ENCODE measurements around the gene GRM8.

GRM8 gene

DNA sequence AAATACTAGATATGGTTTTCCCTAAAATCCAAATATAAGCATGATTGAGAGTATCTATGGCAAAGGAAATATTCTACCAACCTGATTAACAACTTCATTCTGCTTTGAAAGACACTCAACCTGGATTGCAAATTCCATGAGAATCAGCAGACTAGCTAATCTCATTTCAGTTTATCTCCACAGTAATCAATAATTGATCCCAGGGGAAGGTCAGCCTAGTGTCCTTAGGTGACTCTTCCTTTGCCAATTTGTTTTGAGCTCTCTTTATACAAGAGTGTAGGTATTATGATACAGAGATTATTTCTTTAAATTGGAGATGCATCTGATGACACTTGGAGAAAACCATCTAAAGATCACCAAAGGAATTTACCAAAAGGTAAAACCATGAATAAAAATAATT, 100.3 kb downstream of the GRM8 start:
- TF ChIP-seq CTCF (IDR thresholded peaks at IDR 0.05; ENCODE audit: low read depth, low read length), result no peak
- no peak overlapping the region for H3K4me3 ChIP-seq (ENCODE audit: low read depth, low read length)

DNA sequence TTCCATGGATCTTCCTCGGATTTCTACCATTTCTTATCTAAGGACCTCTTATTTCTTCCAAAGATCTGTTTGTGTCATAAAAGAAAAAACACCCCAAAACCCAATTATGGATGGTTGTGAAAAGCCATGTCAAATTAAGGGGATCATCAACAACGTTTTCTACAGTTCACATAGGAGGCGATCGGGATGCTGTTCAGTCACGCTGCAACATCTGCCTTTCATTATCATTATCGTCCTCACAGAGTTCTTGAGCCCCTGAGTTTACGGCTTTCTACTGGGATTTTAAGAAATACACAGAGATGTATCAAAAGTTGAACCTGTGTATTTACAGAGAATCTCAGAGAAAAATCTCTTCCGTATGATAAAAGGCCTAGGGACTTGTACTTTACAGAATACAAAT, 101.4 kb downstream of the GRM8 start:
- TF ChIP-seq CTCF (IDR thresholded peaks at IDR 0.05; ENCODE audit: low read depth, low read length), result no peak

DNA sequence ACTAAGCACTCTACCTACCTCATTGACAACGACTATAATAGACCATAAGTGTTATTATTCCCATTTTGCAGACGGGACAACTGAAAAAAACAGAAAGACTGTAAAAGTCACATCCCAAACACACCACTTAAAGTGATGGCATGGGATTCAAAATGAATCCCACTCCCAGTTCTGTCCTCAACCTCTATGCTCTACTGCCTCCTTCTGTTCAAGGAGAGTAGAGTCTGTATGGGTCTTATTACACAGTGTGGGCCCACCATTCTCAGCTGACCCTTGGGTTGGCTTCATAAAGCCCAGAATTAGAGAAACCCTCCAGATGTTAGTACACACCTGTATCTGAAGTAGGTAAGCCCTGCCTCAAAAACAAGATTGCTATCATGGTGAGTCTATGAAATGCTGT, 102.2 kb downstream of the GRM8 start:
- H3K4me3 ChIP-seq (ENCODE audit: low read depth, low read length), result no peak overlapping the region
- no peak for TF ChIP-seq CTCF (IDR thresholded peaks at IDR 0.05; ENCODE audit: low read depth, low read length)

More for the DNA sequence above, 101.4 kb downstream of the GRM8 start:
- no peak overlapping the region for H3K4me3 ChIP-seq (ENCODE audit: low read depth, low read length)

- H3K4me3 ChIP-seq (ENCODE audit: low read depth, low read length), result no peak overlapping the region
- no peak for TF ChIP-seq CTCF (IDR thresholded peaks at IDR 0.05; ENCODE audit: low read depth, low read length)
These were observed 105.8 kb downstream of the GRM8 start for GRCh38 chr7:127146746-127147536.

DNA sequence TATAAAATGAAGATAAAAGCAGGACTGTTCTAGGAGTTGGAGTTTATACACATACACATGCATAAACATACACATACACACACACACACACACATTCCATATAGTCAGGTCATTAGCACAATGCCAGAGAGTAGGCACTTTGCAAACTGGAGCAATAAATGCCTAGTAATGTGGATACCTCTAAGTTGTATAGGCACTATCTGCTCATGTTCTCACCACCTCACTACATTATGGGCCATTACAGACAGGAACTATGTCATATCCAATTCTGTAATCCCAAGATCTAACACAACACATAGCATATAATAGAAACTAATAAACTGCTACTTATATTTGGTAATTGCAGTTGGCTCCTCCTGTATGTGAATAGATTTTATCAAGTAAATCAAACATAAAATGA, 115.6 kb downstream of the GRM8 start:
- no peak overlapping the region for H3K4me3 ChIP-seq (ENCODE audit: low read depth, low read length)
- no peak for TF ChIP-seq CTCF (IDR thresholded peaks at IDR 0.05; ENCODE audit: low read depth, low read length)

DNA sequence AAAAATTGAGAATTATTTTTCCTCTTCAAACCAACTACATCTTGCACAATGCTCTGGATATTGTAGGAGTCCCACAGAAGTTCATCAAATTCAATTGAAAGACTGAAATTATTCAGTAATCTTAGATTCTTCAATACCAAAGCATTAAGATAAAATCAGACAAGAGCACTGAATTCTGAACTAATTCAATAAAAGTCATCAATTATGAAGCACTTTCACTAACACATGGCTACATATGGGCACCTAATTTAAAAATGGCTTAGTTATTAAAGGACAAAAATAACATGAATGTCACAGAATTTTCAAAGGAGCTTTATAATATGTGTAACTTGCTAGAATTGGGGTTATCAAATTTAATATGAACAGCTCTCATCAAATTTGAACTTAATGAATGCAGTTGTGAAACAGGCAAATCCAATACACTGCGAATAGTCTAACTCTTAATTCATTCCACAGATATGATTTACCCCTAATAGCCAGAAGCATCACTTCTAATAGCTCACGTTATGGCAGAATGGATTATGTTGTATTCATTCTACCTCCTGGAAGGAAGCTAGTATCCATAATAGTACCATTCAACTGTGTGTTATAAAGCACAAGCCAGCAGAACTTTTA, 116.8 kb downstream of the GRM8 start:
- H3K4me3 ChIP-seq (ENCODE audit: low read depth, low read length), result no peak overlapping the region
- no peak for TF ChIP-seq CTCF (IDR thresholded peaks at IDR 0.05; ENCODE audit: low read depth, low read length)

DNA sequence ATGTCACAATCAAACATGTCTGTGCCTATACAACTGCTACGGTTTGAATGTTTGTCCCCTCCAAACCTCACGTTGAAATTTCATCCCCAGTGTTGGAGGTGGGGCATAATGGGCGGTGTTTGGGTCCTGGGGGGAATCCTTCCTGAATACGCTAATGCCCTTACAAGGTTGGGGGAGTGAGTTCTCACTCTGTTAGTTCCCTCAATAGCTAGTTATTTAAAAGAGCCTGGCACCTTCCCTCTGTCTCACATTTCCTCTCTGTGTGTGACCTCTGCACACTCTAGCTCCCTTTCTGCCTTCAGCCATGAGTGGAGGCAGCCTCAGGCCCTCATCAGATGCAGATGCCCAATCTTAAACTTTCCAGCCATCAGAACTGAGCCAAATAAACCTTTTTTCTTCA, 129.5 kb downstream of the GRM8 start:
- TF ChIP-seq CTCF (IDR thresholded peaks at IDR 0.05; ENCODE audit: low read depth, low read length), result no peak
- no peak overlapping the region for H3K4me3 ChIP-seq (ENCODE audit: low read depth, low read length)
